Tibial nerve (tissue), 4 donors: ENCODE data around the gene GLIPR1L1.

Experiments used
- EP300 ChIP-seq, 2 donors: sonication (generic); formaldehyde crosslinking; IDR thresholded peaks; one replicate each; pipeline ENCODE4 v1.6.1; 2017; ENCODE audit warnings: antibody characterized with exemption in 2 of 2, mild to moderate bottlenecking in 1 of 2
- POLR2A ChIP-seq, 2 donors: fragments of 450-650 bp; IDR thresholded peaks; one replicate each; pipeline ENCODE4 v1.6.1; 2017; ENCODE audit warnings: antibody characterized with exemption in 2 of 2, mild to moderate bottlenecking in 2 of 2, moderate library complexity in 2 of 2
- TF ChIP-seq, protein P1 (sequence below), 5 experiments: fragments of 200-600 bp in 3 of 5; fragments of 450-650 bp in 2 of 5; sonication (generic) in 3 of 5; IDR thresholded peaks; one replicate each; pipeline ENCODE4 v1.5.1; 2016 to 2019; ENCODE audit warnings: antibody characterized with exemption in 5 of 5, mild to moderate bottlenecking in 3 of 5, moderate library complexity in 2 of 5

DNA sequence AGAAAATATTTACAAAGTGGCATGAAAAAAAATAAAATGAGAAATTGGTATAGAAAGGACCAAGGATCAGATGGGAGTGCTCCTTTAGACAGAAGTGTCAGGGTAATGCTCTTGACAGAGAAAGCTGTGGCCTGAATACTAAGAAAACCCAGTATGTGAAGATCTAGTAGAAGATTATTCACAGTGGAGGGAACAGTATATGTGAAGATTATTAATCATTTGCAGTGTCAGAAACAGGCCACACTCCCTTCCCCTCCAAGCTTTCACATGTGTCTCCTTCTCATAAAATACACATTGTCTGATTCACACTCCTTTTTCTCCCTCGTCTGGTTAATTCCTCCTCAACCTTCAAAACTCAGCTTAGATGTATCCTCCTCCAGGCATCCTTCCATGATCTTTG is 45.6 kb upstream of the GLIPR1L1 start:
- TF ChIP-seq, protein P1, sequence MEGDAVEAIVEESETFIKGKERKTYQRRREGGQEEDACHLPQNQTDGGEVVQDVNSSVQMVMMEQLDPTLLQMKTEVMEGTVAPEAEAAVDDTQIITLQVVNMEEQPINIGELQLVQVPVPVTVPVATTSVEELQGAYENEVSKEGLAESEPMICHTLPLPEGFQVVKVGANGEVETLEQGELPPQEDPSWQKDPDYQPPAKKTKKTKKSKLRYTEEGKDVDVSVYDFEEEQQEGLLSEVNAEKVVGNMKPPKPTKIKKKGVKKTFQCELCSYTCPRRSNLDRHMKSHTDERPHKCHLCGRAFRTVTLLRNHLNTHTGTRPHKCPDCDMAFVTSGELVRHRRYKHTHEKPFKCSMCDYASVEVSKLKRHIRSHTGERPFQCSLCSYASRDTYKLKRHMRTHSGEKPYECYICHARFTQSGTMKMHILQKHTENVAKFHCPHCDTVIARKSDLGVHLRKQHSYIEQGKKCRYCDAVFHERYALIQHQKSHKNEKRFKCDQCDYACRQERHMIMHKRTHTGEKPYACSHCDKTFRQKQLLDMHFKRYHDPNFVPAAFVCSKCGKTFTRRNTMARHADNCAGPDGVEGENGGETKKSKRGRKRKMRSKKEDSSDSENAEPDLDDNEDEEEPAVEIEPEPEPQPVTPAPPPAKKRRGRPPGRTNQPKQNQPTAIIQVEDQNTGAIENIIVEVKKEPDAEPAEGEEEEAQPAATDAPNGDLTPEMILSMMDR (IDR thresholded peaks at IDR 0.05) = no peak
- TF ChIP-seq POLR2A (IDR thresholded peaks at IDR 0.05) (no peak), EP300 (IDR thresholded peaks at IDR 0.05) (no peak)
